Measurements from ENCODE around the gene FER1L5.
A peak's percentile ranks its signal among the peaks of the same experiment; 100 is the strongest.

FER1L5 gene

DNA sequence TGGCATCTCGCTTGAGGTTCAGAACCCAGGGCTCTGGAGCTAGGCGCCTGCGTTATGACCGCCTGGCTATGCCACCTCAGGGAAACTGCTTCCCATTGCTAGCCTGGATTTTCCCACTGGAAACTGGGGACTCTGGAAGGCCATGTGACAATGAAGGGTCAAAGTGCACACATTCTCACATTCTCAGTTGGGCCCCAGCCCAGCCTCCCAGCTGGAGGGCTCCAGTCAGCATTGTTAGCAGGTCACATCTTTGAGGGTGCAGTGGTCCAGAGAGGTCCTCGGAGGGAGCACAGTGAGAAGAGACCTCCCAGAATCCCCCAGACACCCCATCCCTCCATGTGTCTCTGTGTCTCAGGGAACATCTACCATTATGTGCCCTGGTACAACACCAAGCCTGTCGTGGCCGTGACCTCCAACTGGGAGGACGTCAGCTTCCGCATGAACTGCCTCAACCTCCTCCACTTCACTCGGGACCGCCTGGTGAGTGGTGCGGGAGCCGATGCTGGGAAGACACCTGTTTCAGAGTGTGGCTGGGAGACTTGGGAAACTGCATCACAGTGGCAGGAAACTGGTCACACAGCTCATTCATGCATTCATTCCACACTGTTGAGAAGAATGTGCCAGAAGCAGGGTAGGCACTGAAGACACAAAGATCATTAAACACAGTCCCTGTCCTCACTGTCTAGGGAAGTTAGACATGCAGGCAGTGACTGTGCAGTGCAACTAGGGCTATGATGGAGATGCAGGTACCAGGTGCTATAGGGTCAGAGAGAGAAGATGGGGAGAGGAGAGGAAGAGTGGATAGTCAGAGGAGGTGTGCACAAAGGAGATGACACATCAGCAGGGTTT is 41.6 kb downstream of the FER1L5 start:
- no peak for DNase-seq

DNA sequence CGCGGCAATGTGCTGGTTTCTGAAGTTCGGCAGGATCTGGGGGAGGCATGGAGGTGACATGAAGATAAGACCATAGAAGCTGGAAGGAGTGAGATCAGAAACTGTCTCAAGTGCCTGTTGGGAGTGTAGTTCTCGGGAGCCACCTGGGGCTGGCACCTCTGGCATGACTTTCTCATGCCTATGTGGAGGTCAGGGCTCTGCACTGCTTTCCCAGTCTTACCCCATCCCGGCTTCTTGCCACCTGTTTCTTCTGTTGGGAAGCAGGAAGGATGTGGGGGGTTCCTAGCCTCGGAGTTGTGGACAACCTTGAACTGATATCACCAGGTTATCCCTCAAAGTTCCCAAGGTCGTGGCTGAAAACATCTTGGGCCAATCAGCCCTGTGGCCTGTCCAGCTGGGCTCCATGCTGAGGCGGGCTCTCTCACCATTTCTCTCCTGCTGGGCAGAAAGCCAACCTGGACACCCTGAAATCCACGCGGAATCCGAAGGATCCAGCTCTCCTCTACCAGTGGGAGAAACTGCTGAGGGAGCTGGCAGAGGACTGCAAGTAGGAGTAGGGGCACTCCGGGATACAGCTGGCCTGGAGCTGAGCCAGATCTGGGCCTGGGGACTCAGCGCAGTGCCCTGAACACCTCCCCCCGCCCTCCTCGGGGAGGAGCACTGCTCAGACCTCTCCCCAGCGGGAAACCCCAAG is 42.5 kb downstream of the FER1L5 start:
- DNase-seq: no peak

GRCh38 chr2:96685577-96686459 is 43.3 kb downstream of the FER1L5 start:
- peak; percentile 88 for DNase-seq

- DNase-seq: peak; percentile 24
Observed at GRCh38 chr2:96687266-96687665, 44.7 kb downstream of the FER1L5 start.

DNA sequence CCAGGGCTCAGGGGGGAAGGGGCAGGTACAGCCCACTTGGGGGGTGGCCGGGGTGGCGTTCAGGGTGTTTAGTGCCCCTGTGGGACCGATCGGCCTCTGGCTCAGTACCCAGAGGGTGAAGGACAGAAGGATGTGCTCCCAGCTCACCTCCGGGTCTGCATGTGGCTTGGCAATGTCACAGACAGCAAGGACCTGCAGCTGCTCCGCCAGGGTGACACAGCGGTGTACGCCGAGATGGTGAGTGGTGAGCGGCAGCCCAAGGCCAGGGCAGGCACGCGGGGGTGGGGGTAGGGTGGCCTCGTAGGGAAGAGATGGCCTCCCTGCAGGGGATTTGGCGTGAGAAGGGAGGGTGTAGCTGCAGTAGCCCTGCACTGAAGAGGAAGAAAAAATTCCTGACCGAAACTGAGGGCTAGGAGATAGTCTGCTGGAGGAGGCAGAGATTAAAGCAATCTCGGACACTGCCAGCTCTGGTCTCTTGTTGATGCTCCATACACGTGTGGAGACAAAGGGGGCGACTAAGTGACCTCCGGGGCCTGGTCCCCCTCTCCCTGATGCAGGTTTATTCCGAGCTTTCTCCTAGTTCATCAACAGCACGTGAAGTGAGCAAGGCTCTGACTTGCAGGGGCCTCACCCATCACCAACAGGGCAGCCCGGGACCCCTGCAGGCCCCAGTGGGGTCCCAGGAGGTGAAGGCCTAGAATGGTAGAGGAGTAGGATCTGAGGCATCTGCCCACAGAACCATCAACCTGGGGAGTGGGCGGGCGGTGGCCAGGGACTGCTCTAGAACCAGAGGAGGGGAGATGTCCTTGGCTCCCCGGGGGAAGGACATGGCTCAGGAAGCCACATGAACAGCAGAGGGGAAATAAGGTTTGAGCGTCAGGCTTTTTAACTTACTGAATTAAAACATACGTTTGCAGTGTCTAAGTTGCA is 45.4 kb downstream of the FER1L5 start:
- DNase-seq: no peak

GRCh38 chr2:96688649-96689430 is 46.3 kb downstream of the FER1L5 start:
- DNase-seq: no peak

DNA sequence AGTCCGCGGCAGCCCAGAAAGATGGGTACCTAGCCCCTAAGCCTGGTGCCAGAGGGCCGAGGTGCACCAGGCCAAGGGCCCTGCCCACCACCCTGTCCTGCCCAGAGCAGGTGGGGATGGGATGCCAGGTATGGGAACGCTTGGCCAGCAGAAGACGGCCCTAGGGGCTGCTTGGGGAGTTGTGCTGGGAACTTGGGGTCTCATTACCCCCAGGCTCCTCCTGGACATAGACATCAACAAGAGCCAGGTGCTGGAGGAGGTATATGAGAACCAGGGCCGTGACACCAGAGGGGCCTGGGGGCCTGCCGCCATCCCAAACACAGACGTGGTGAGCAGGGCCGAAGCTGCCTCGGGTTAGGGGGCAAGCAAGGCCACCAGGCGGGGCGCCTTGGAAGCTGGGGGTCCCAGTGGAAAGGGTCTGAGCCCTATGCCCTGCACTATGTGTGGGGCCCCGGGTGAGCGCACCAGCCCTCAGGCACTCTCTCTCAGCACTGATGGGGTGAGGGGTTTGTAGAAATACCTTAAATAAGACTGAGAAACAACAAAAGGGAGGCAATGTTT is 46.9 kb downstream of the FER1L5 start:
- no peak for DNase-seq

GRCh38 chr2:96690306-96691021 is 47.9 kb downstream of the FER1L5 start:
- DNase-seq: no peak

DNA sequence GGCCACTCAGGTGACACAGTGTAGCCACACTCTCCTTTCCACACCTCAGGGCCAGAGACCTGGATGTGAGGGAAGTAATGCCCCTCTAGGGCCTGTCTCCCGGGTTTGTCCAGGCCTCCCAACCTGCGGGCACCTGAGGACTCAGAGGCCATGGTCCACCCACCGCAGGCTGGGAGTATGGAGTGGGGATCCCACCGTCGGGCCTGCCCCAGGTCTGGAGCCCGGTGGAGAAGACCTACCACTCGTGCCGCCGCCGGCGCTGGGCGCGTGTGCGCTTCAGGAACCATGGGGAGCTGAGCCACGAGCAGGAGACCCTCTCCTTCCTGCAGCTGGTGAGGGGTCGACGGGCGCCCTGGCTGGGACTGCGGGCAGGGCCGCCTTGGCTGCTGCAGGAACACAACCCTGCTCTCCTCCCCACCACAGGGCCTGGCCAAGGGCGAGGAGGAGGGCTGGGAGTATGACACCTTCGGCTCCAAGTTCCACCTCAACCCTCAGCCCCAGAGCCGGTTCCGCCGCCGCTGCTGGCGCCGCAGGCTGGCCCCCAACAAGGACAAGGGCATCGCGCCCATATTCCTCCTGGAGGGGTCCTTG is 48.6 kb downstream of the FER1L5 start:
- no peak for DNase-seq

- no peak for DNase-seq
Observed at GRCh38 chr2:96692094-96692971, 49.8 kb downstream of the FER1L5 start.

DNA sequence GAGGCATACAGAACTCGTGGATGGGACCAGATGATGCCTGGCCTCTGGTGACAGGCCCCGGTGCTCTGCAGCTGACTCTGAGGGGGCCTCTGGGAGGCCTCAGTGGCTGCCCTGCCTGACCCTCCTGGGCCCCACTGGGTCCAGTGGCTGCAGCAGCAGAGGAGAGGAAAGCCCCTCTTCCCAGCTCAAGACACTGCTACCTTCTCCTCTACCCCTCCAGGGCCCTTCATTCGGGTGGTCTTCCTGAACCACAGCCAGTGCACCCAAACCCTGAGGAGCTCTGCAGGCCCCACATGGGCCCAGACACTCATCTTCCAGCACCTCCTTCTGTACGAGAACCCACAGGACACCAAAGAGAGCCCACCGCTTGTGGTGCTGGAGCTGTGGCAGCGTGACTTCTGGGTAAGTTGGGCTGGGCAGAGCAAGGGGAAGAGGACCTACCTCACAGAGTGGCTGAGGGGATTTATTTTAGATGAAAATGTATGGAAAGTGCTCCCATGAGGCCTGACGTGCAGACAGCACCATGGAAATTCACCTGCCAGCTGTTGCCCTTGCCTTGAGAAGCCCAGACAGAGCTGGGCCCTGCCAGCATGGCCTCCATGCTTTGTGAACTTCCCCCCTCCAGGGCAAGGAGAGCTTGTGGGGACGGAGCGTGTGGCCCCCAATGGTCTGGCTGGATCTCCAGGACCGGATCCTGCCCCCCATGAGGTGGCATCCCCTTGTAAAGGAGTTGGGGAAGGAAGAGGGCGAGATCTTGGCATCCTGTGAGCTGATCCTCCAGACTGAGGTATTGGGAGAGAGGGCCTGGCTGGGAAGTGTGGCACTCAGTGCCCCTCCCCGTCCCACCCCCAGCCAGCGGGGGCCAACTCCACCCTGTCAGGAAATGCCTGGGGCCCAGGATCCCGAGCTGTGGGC is 51.0 kb downstream of the FER1L5 start:
- DNase-seq: no peak

DNA sequence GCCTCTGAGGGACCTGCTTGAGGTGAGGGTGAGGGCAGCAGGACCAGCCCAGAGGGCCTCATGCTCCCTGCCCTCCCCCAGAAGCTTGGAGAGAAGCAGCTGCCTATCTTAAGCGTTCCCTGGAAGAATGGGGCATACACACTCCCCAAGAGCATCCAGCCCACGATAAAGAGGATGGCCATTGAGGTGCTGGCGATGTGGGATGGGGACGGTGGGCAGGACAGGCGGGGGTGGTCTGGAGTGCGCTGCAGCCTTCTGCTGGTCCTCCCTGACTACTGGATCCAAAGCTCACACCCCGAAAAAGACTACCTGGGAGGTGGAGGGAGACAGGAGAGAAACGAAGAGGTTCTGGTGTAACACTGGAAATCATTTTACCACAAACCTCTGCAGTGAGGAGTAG is 51.7 kb downstream of the FER1L5 start:
- no peak for DNase-seq

- no peak for DNase-seq
Observed at GRCh38 chr2:96694816-96695455, 52.4 kb downstream of the FER1L5 start.

DNA sequence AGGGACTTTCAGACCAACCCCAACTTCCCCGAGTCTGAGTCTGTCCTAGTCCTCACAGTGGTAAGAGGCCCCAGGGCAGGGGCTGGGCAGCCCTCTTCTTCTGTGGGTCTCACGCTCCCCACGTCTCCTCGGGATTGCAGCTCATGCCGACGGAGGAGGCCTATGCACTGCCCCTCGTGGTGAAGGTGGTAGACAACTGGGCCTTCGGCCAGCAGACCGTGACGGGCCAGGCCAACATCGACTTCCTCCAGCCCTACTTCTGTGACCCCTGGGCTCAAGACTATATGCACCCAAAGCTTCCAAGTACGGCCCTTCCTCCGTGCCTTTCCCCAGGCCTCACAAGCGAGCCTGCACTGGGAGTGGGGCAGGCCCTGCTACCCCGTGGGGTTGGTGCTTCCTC is 53.0 kb downstream of the FER1L5 start:
- DNase-seq: no peak

DNA sequence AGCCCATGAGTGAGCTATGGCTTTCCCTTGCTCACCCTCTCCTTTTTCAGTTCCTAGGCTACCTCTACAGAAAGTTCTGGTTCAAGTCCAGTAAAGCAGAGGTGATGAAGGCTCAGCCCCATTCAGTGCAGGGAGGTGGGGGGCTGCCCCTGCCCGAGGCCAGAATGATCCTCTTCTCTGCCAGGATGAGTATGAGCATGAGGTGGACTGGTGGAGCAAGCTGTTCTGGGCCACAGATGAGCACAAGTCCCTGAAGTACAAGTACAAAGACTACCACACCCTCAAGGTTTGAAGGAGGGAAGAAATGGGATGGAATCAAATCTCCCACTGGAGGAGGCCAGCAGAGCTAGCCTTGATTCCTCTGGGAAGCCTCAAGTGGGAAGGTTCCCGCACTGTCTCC is 54.9 kb downstream of the FER1L5 start:
- DNase-seq: no peak

GRCh38 chr2:96698221-96698861 is 55.8 kb downstream of the FER1L5 start:
- no peak for DNase-seq

DNA sequence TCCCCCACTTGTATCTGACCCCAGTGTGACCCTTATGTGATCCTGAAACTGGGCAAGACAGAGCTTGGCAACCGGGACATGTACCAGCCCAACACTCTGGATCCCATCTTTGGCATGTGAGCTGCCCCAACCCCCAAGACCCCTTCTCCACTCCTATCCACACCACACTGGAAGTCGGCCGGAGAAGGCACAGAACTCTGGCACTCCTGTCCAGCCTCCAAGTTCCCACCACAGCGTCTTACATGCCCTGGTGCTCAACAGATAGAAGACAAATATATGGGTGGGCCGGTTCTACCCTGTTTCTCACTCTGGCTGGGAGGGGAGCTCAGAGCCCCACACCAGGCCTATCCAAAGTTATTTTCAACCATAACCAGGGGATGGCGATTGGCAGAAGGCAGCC is 56.5 kb downstream of the FER1L5 start:
- no peak for DNase-seq
